ENCODE data around the gene WWOX.

The WWOX gene

GRCh38 chr16:78194948-78195347 lies 95.5 kb downstream of the WWOX start:
- no peak for DNase-seq (ENCODE audit: low read depth)

GRCh38 chr16:78195797-78196196 lies 96.3 kb downstream of the WWOX start:
- no peak for DNase-seq (ENCODE audit: low read depth)

DNA sequence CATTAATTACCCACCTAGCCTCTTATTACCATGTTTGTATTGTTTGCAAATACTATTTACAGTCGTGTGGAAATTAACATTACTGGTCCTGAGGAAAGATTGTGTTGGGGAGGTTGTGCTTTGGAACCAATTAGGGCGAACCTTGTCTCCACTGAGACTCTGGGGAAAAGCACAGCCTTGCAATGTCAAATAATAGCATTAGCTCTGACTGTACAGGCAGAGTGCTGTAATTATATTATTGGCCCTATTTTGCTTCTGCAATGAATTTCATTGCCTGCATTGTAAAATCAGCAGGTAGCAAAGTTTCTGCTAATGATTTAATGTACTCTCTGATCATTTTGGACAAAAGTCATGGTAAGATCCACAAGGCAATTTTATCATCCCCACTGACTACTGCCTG lies 97.0 kb downstream of the WWOX start:
- DNase-seq (ENCODE audit: low read depth) = no peak

DNA sequence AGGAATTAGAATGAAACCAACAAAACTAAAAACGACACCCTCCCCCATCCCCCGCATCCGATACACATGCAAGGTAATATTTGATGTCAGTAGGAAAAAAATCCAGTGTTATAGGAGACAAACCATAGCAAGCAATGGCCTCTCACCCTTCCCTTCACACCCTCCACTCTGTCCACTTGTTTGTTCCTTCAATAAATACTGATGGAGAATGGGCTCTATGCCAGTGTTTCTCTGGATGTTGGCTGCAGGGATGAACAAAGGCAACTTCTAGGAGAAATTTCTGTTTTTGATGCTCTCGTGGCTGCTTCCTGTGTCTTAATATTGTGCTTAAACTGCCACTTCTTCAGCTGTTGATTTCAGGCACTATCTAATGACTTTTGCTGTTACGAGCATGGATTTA lies 98.8 kb downstream of the WWOX start:
- no peak for DNase-seq (ENCODE audit: low read depth)

- no peak for DNase-seq (ENCODE audit: low read depth)
Measured at GRCh38 chr16:78199325-78200022, 100.0 kb downstream of the WWOX start.

- no peak for DNase-seq (ENCODE audit: low read depth)
Measured at GRCh38 chr16:78200023-78200389, 100.6 kb downstream of the WWOX start.

DNA sequence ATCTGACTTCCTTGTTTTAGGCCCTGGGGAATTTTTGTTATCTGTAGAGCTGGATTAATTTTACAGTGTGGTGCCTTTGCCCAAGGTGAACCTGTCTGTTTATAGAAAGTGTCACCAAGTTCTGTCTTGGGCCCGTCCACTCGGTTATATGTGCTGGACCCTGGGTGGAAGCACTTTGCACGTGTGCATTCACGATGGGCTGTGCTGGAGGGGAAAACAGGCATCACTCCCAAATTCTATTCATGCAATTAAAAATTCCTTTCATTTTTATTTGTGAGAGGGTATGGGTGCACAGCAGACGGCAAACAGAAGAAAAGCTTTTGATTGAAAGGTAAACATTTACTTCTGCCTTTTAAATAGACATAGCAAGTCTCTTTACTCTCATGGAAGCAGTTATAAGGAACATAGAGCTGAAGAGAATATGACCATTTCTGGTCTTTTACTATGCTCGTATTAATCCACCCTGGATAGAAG lies 101.2 kb downstream of the WWOX start:
- no peak for DNase-seq (ENCODE audit: low read depth)

GRCh38 chr16:78205506-78205905 lies 106.1 kb downstream of the WWOX start:
- DNase-seq (ENCODE audit: low read depth) = no peak

DNA sequence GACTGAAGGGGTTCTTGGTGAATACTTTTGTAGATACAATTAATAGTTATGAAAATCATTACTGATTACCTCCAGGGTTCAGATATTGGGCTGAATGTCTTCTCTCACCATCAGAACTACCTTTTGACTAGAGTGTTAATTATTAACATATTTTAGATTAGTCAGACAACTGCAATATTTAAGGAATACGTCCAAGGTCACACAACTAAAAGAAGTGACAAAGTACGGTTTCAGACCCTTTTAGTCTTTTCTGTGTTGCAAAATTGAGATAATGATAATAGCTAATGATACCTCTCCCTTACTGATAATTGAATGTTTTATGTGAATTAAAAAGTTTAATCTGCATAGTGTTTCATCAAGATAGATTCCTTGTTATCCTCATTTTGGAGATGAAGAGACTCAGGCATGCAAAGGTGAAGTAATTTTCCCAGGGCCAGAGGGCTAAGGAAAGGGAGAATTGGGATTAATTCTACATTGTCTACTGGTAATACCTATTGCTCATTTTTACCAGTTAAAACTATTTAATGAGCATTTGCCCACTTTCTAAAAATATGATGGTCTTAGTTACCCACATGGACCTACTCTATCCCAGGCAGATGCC lies 107.3 kb downstream of the WWOX start:
- DNase-seq (ENCODE audit: low read depth) = no peak

DNA sequence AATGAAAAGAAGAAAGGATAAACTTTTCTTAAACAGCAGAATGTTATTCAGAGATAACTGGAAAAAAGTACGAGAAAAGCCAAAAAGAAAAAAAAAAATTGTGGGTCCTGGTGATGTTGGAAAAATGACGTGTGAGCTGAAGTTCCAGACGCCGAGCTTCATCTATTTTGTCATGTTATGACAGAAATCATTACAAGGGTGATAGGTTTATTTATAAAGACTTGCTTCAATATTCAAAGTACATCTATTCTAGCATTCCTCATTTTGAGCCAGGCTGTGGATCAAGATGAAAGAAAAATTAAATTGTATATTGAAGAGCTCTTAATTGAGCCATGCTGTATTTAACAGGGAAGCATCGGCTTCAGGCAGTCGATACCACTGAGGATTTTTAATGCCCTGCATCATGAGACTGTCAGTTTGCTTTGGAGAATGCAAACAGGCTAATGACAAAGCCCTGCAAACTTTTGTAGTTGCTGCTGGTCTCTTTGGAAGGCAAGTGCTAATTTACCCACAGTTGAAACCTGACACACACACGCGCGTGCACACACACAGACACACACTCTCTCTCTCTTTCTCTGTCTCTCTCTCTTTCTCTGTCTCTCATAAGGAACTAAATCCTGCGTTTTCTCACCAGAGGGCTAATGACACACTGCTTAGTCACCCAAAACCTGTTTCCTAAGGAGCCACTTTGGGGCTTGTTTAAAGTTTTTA lies 110.7 kb downstream of the WWOX start:
- DNase-seq (ENCODE audit: low read depth) = no peak

- DNase-seq (ENCODE audit: low read depth) = no peak
Measured at GRCh38 chr16:78211020-78211599, 111.7 kb downstream of the WWOX start.

GRCh38 chr16:78211946-78212345 lies 112.5 kb downstream of the WWOX start:
- DNase-seq (ENCODE audit: low read depth) = no peak

- DNase-seq (ENCODE audit: low read depth) = no peak
Measured at GRCh38 chr16:78212674-78213073, 113.2 kb downstream of the WWOX start.

- no peak for DNase-seq (ENCODE audit: low read depth)
Measured at GRCh38 chr16:78213751-78214150, 114.3 kb downstream of the WWOX start.

- no peak for DNase-seq (ENCODE audit: low read depth)
Measured at GRCh38 chr16:78215222-78215621, 115.8 kb downstream of the WWOX start.

DNA sequence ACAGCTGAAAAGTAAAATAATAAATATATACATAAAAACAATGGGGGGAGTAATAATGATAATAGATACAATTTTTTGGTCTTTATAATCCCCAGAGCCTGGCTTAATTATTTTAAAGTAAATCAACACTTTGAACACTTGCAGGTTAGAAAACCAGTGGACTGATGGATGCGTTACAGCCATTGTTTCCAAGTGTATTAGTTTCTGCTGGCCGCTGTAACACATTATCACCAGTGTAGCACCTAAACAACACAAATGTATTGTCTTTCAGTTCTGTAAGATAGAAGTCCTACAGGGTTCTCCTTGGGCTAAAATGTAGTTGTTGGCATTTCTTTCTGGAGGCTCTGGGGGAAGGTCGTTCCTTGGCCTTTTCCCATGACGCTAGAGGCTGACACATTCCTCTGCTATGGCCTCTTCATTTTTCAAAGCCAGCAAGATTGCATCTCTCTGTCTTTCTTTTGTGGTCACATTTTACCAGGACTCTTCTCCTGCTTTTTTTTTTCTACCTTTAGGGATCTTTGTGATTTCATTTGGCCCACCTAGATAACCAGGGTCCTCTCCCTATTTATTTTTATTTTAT lies 116.8 kb downstream of the WWOX start:
- DNase-seq (ENCODE audit: low read depth) = no peak

DNA sequence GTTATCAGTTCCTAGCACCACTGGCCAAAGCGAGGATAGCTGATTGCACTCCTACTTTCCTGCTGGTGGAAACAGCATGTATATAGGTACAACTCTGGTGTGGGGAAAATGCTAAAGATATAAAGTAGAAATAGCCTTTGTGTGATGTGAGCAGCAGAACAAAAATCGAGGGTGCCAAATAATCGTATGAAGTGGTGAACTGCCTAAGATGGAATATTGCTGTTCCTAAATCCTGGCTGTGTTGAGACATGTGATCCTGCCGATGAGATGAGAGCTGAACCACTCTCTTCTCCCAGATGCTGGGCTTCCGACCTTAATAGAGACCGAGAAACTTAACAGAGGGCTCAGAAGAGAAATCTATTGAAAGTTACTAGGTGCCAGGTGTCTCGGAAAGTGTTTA lies 117.8 kb downstream of the WWOX start:
- no peak for DNase-seq (ENCODE audit: low read depth)

DNA sequence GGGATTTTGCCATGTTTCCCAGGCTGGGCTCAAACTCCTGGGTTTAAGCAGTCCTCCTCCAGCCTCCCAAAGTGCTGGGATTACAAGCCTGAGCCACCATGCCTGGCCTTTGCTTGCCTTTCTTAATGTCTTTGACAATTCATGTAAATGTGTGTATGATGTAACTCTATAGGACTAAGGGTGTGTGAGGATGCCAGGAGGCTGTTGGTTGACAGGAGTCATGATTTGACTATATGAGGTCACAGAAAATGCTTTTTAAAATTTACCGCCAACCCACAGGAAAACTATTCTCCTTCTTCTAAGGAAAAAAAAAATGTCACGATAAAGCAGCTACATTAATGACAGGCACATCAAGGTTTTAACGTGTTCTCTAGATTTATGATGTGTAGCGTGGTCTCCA lies 118.8 kb downstream of the WWOX start:
- DNase-seq (ENCODE audit: low read depth) = no peak

GRCh38 chr16:78218856-78219651 lies 119.6 kb downstream of the WWOX start:
- DNase-seq (ENCODE audit: low read depth) = no peak

GRCh38 chr16:78220571-78220970 lies 121.1 kb downstream of the WWOX start:
- DNase-seq (ENCODE audit: low read depth) = no peak

DNA sequence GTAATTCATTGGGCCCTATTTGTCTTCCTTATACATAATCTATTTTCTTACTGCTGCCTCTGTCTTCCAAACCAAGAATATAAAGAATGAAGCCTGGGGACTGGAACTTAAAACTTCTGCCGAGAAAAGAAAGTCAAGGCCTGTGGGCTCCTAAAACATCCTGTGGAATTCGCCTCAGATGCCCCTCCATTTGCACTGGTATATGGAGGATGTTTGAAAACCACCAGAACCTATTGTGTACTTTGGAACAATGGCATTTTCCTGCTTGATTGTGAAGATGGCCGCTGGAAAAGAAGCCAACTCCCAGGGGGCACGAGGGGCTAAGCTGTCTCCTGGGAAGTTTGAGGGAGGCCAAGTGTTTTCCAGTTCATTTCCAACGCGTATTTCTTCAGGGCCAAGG lies 122.4 kb downstream of the WWOX start:
- no peak for DNase-seq (ENCODE audit: low read depth)

DNA sequence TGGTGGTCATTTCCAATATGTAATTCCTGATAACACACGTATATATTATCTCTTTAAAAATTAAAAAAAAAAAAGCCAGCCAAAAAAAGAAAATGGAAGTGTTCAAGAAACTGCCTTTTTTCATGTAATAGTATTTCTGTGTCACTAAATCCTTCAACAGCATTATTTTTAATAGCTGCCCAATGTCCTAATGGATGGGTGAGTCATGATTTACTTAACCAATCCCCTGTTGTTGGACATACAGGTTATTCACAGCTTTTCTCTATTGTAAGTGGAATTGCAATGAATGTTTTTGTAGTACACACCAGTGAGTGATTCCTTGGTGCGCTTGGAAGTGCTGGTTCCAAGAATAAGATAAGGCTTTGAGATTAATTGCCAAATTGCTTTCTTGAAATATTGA lies 124.9 kb downstream of the WWOX start:
- DNase-seq (ENCODE audit: low read depth) = no peak

Data from T-helper 22 cell (primary cell).